Peyer's patch (tissue), 4 donors: ENCODE data around the gene MUC3A. TPM values are rescaled to one million over a fixed set of nuclear protein-coding genes. Genes with fewer than 3 reads are reported as not detected.
"Not testable (repeated sequence)": the region's sequence is repeated elsewhere in the genome, so short reads cannot be mapped to it uniquely, and the experiment has no call there.

Experiments used
- DNase-seq, 3 donors: peaks; one replicate each; pipeline ENCODE4 v3.0.0-alpha.2; 2017 to 2019
- H3K27ac ChIP-seq, 4 donors: fragments of 200-600 bp; sonication (generic); one replicate each; pipeline ENCODE4 v1.5.1; 2016 to 2019
- H3K27me3 ChIP-seq, 2 donors: fragments of 200-600 bp; sonication (generic); one replicate each; pipeline ENCODE4 v1.5.1; 2019
- H3K36me3 ChIP-seq, 3 donors: fragments of 200-600 bp; sonication (generic); one replicate each; pipeline ENCODE4 v1.5.1; 2016 to 2019
- H3K4me1 ChIP-seq, 4 donors: fragments of 200-600 bp; sonication (generic); one replicate each; pipeline ENCODE4 v1.5.1; 2016 to 2019
- H3K4me3 ChIP-seq, 4 donors: fragments of 200-600 bp; sonication (generic); 1 replicate in 3 of 4; 2 replicates in 1 of 4; pipeline ENCODE4 v1.5.1; 2016 to 2019; ENCODE audit warnings: mild to moderate bottlenecking in 1 of 4
- H3K9me3 ChIP-seq, 4 donors: fragments of 200-600 bp; sonication (generic); one replicate each; pipeline ENCODE4 v1.5.1; 2016 to 2019; ENCODE audit warnings: mild to moderate bottlenecking in 1 of 4
- POLR2A ChIP-seq, 2 donors: fragments of 450-650 bp; IDR thresholded peaks; one replicate each; pipeline ENCODE4 v1.5.1; 2017; ENCODE audit warnings: antibody characterized with exemption in 2 of 2, mild to moderate bottlenecking in 2 of 2, moderate library complexity in 2 of 2
- total RNA-seq, 4 donors: library from RNA; depleted of rRNA; stranded (reverse); fragments of >200 nt; gene quantifications; one replicate each; pipeline ENCODE4 v1.1.0, GENCODE V29; 2016
- TF ChIP-seq, protein P1 (sequence below), 6 experiments: fragments of 450-650 bp in 4 of 6; fragments of 200-600 bp in 2 of 6; sonication (generic) in 1 of 6; IDR thresholded peaks; one replicate each; pipeline ENCODE4 v1.5.1; 2017 to 2019; ENCODE audit warnings: antibody characterized with exemption in 6 of 6, mild to moderate bottlenecking in 3 of 6, moderate library complexity in 1 of 6

MUC3A gene
- total RNA-seq, 4 donors from 2014 or later: 85.8 to 694 (median 395) TPM

DNA sequence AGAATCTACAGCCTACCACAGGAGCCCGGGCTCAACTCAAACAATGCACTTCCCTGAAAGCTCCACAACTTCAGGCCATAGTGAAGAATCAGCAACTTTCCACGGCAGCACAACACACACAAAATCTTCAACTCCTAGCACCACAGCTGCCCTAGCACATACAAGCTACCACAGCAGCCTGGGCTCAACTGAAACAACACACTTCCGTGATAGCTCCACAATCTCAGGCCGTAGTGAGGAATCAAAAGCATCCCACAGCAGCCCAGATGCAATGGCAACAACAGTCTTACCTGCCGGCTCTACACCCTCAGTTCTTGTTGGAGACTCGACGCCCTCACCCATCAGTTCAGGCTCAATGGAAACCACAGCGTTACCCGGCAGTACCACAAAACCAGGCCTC is 42.3 kb downstream of the MUC3A start:
- Histone ChIP-seq H3K4me3 (no peak overlapping the region), H3K4me1 (no peaks in the 10 kb centered on the region), H3K9me3 (no peaks in the 10 kb centered on the region), H3K36me3 (no peaks in the 10 kb centered on the region), H3K27me3 (no peaks in the 10 kb centered on the region), H3K27ac (no peak overlapping the region)
- DNase-seq: no peak
- TF ChIP-seq, protein P1, sequence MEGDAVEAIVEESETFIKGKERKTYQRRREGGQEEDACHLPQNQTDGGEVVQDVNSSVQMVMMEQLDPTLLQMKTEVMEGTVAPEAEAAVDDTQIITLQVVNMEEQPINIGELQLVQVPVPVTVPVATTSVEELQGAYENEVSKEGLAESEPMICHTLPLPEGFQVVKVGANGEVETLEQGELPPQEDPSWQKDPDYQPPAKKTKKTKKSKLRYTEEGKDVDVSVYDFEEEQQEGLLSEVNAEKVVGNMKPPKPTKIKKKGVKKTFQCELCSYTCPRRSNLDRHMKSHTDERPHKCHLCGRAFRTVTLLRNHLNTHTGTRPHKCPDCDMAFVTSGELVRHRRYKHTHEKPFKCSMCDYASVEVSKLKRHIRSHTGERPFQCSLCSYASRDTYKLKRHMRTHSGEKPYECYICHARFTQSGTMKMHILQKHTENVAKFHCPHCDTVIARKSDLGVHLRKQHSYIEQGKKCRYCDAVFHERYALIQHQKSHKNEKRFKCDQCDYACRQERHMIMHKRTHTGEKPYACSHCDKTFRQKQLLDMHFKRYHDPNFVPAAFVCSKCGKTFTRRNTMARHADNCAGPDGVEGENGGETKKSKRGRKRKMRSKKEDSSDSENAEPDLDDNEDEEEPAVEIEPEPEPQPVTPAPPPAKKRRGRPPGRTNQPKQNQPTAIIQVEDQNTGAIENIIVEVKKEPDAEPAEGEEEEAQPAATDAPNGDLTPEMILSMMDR (IDR thresholded peaks at IDR 0.05): no peak
- TF ChIP-seq POLR2A (IDR thresholded peaks at IDR 0.05): no peak

DNA sequence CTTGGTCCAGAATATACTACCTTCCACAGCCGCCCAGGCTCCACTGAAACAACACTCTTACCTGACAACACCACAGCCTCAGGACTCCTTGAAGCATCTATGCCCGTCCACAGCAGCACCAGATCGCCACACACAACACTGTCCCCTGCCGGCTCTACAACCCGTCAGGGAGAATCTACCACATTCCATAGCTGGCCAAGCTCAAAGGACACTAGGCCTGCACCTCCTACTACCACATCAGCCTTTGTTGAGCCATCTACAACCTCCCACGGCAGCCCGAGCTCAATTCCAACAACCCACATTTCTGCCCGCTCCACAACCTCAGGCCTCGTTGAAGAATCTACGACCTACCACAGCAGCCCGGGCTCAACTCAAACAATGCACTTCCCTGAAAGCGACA is 42.9 kb downstream of the MUC3A start:
- not testable (repeated sequence) for DNase-seq, H3K4me1 ChIP-seq, H3K4me3 ChIP-seq, H3K36me3 ChIP-seq, H3K9me3 ChIP-seq, H3K27ac ChIP-seq, H3K27me3 ChIP-seq

DNA sequence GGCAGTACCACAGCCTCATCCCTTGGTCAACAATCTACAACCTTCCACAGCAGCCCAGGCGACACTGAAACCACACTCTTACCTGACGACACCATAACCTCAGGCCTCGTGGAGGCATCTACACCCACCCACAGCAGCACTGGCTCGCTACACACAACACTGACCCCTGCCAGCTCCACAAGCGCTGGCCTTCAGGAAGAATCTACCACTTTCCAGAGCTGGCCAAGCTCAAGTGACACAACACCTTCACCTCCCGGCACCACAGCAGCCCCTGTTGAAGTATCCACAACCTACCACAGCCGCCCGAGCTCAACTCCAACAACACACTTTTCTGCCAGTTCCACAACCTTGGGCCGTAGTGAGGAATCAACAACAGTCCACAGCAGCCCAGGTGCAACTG is 45.3 kb downstream of the MUC3A start:
- H3K36me3 ChIP-seq, H3K4me3 ChIP-seq, H3K27ac ChIP-seq, H3K27me3 ChIP-seq, H3K9me3 ChIP-seq, H3K4me1 ChIP-seq, DNase-seq: not testable (repeated sequence)

DNA sequence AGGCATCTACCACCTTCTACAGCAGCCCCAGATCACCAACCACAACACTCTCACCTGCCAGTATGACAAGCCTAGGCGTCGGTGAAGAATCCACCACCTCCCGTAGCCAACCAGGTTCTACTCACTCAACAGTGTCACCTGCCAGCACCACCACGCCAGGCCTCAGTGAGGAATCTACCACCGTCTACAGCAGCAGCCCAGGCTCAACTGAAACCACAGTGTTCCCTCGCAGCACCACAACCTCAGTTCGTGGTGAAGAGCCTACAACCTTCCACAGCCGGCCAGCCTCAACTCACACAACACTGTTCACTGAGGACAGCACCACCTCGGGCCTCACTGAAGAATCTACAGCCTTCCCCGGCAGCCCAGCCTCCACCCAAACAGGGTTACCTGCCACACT is 49.2 kb downstream of the MUC3A start:
- not testable (repeated sequence) for H3K36me3 ChIP-seq, H3K27ac ChIP-seq, H3K27me3 ChIP-seq, H3K9me3 ChIP-seq, H3K4me1 ChIP-seq, H3K4me3 ChIP-seq, DNase-seq

DNA sequence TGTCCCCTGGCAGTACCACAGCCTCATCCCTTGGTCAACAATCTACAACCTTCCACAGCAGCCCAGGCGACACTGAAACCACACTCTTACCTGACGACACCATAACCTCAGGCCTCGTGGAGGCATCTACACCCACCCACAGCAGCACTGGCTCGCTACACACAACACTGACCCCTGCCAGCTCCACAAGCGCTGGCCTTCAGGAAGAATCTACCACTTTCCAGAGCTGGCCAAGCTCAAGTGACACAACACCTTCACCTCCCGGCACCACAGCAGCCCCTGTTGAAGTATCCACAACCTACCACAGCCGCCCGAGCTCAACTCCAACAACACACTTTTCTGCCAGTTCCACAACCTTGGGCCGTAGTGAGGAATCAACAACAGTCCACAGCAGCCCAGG is 50.0 kb downstream of the MUC3A start:
- not testable (repeated sequence) for H3K9me3 ChIP-seq, H3K4me1 ChIP-seq, H3K27ac ChIP-seq, H3K36me3 ChIP-seq, H3K4me3 ChIP-seq, H3K27me3 ChIP-seq, DNase-seq

DNA sequence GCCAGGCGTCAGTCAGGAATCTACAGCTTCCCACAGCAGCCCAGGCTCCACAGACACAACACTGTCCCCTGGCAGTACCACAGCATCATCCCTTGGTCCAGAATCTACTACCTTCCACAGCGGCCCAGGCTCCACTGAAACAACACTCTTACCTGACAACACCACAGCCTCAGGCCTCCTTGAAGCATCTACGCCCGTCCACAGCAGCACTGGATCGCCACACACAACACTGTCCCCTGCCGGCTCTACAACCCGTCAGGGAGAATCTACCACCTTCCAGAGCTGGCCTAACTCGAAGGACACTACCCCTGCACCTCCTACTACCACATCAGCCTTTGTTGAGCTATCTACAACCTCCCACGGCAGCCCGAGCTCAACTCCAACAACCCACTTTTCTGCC is 50.7 kb downstream of the MUC3A start:
- not testable (repeated sequence) for H3K4me1 ChIP-seq, H3K9me3 ChIP-seq, H3K27ac ChIP-seq, H3K36me3 ChIP-seq, DNase-seq, H3K4me3 ChIP-seq, H3K27me3 ChIP-seq

DNA sequence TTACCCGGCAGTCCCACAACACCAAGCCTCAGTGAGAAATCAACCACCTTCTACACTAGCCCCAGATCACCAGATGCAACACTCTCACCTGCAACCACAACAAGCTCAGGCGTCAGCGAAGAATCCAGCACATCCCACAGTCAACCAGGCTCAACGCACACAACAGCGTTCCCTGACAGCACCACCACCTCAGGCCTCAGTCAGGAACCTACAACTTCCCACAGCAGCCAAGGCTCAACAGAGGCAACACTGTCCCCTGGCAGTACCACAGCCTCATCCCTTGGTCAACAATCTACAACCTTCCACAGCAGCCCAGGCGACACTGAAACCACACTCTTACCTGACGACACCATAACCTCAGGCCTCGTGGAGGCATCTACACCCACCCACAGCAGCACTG is 53.0 kb downstream of the MUC3A start:
- not testable (repeated sequence) for H3K9me3 ChIP-seq, H3K36me3 ChIP-seq, H3K27me3 ChIP-seq, DNase-seq, H3K4me3 ChIP-seq, H3K27ac ChIP-seq, H3K4me1 ChIP-seq

DNA sequence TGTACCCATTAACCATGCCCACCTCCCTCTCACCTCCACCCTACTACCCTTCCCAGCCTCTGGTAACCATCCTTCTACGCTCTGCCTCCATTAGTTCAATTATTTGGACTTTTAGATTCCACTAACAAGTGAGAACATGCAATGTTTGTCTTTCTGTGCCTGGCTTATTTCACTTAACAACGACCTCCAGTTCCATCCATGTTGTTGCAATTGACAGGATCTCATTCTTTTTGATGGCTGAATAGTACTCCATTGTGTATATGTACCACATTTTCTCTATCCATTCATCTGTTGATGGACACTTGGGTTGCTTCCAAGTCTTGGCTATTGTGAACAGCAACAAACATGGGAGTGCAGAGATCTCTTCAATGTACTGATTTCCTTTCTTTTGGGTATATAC is 58.0 kb downstream of the MUC3A start:
- not testable (repeated sequence) for H3K4me1 ChIP-seq, H3K27ac ChIP-seq, H3K27me3 ChIP-seq, H3K4me3 ChIP-seq, H3K36me3 ChIP-seq, DNase-seq, H3K9me3 ChIP-seq

DNA sequence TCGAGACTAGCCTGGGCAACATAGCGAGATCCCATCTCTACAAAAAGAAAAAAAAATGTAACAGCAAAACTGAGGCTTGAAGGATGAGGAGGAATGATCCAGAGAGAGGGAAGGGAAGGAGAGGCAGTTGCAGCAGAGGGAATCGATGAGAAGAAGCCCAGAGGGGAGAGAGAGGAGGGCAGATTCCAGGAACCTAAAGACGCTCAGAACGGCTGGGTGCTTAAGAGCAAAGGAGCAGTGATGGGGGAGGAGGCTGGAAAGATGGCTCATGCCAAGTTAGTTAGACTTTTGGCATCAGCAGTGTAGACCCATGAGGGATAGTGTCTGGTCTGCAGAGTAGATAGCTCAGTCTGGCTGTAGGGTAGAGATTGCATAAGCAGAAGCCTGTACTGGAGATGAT is 60.3 kb downstream of the MUC3A start:
- no peak overlapping the region for H3K4me3 ChIP-seq
- no peak for DNase-seq
- TF ChIP-seq POLR2A (IDR thresholded peaks at IDR 0.05): no peak
- TF ChIP-seq, protein P1 (IDR thresholded peaks at IDR 0.05): no peak
- H3K4me1 ChIP-seq: no peaks in the 10 kb centered on the region
- no peaks in the 10 kb centered on the region for H3K27me3 ChIP-seq
- no peak overlapping the region for H3K27ac ChIP-seq
- H3K9me3 ChIP-seq: no peaks in the 10 kb centered on the region
- peaks cover 0 to 4% (median 0%) of the 10 kb centered on the region in 3 donors for H3K36me3 ChIP-seq

DNA sequence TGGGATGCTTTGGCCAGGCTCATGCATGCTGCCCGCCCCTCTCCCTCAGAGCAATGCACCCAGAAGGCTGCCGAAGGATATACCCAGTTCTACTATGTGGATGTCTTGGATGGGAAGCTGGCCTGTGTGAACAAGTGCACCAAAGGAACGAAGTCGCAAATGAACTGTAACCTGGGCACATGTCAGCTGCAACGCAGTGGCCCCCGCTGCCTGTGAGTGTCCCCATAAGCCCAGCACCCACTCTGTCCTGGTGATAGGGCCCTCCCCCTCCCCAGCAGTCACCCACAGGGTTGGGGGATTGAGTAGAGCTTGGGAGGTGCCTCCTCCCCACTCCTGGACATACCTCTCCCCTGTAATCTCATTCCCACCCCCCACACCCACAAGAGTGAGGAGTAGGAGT is 63.6 kb downstream of the MUC3A start:
- Histone ChIP-seq H3K4me1 (peaks cover 0 to 17% (median 2%) of the 10 kb centered on the region in 4 donors), H3K36me3 (peaks cover 0 to 4% (median 0%) of the 10 kb centered on the region in 3 donors), H3K9me3 (no peaks in the 10 kb centered on the region), H3K27ac (no peak overlapping the region), H3K4me3 (no peak overlapping the region), H3K27me3 (no peaks in the 10 kb centered on the region)
- no peak for DNase-seq
- TF ChIP-seq, protein P1 (IDR thresholded peaks at IDR 0.05): no peak
- TF ChIP-seq POLR2A (IDR thresholded peaks at IDR 0.05): no peak
